GM03348 (cell line): ENCODE data around the gene SOX5.

Source experiments
- DNase-seq: peaks from one replicate; pipeline ENCODE4 v3.0.0; 2012; ENCODE audit warnings: low spot score

SOX5 gene

DNA sequence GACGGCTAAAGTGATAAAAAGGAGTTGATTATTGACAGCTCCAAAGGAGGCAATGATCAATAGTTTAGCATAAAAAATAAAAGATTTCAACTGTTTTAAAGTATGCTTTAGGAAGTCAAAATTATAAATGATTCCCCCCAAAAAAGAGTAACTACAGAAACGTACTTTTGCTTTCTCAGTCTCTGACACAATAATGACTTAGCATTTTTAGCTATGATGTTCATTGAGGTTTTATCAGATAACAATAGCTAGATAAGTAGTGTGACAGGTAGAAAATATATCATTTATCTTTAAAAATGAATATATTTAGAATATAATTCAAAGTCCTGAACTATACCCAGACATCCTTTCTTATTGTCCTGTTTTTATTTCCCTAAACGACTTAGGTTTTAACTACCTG, 352.9 kb downstream of the SOX5 start:
- no peak for DNase-seq

DNA sequence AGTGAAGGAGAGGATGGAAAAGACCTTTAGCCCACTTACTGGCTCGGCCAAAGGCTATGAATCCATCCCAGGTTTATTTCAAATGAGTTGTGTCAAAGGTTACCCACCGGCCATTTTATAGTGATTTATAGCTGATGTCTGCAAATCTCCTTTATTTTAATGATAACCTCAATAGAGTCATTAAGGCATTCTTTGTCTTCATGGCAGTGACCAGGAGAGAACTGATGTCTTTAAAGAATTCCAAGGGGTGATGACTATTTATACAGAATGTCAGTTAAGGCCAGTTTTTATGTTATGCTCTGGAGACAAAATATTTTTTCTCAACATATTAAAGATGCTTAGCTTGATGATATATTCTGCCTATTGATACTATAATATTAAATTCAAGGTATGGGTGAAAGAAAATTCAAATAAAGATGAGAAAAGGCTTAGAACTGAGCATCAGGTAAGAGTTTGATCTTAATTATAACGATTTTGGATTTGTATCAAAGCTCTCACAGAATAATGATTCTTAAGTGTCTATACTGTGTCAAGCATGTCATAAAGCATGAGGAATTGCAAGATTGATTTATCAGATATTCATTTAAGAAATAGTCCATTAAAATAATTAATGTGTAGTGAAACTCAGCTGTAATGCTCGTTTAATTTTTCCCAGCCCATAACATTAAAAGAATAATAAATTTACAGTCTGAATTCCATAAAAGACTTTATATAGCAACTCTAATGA, 361.5 kb downstream of the SOX5 start:
- no peak for DNase-seq

DNA sequence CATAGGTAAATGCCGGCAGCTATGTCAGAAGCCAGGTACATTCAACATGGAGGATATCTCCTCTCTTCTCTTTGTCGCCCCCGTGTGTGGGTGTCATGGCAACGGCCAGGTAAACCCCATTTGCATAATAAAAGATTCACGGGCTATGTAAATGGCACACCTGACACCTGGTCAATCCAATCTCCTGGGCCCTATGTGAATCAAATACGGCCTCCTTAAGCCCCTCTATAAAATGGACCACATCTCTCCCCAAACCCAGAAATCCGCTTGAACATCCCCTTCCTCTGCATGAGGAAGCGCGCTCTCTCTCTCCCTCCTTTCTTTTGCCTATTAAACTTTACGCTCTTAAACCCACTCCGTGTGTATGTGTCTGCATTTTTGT, 363.7 kb downstream of the SOX5 start:
- no peak for DNase-seq

DNA sequence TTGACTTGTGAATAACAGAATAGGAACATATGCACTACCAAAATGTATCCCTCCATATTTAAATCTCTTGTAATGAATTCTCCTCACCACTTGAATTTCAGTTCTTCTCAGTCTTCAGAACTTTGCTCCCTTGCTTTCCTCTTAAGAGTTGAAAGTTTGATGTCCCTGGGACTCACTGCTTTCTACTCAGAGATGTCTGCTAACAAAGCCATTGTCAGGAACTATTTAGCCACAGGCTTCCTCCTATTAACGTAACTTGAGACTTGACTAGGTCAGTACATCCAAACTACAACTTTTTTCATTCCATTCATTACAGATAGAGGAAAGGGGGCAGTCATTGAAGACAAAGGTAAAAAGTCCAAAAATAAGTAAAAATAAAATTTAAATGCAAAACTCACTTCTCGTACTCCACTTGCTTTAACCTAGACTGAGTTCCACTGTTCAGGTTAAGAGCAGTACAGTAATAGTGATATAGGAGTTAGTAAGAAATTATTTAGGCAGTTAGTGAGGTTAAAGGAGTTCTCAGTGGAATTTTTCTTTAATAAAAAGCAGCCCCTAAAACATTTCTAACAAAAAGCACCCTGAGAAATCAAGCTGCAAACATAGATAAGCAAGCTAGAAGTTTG, 364.2 kb downstream of the SOX5 start:
- no peak for DNase-seq

DNA sequence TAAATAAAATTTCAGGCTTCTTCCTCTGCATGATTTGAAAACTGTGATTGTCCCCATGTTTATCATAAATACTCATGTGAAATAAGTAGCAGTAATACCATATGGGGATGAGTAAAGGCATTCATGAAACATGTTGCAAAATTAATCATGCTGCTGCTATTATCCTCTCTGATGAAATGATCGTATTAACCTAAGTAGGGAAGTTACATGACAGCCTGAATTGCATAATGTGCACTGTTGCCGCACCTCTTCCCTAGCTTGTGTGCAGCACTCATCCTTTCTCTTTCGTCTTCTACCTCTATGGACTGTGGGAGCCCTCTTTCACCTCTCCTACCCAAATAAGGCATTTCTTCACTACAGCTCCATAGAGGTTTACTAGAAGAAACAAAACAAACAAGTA, 367.6 kb downstream of the SOX5 start:
- no peak for DNase-seq

DNA sequence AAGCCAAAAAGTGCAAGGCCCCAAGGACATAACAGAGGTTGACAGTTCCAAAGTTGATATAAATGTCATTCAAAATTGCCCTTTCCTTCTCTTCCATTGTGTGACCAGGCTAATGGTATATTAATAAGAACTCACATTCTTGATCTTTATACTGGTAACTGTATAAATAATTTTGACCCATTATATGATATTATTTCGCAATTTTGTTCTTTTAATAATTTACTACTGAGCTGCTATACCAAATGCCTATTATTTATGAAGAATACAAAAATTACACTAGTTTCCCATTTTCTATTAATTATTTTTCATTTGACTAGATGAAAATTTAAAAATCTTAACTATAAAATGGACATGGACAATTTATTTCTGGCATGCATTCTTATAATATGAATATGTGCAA, 370.2 kb downstream of the SOX5 start:
- no peak for DNase-seq

DNA sequence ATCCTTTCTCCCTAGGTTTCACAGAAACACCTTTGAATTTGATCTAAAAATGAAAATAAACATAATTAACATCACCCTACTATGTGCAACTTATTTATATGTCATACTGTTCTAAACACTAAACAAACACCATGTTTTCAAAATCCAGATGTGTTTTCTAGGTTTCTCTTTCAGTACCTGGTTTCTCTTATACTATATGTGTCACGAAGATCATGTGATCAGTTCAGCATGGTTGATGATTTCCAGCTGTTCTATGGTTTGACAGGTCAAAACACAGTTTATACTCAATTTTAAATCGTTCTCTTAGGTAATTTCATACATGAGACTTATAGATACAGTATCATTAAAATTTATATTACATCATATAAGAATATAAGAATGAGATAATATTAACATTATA, 373.1 kb downstream of the SOX5 start:
- DNase-seq = no peak

DNA sequence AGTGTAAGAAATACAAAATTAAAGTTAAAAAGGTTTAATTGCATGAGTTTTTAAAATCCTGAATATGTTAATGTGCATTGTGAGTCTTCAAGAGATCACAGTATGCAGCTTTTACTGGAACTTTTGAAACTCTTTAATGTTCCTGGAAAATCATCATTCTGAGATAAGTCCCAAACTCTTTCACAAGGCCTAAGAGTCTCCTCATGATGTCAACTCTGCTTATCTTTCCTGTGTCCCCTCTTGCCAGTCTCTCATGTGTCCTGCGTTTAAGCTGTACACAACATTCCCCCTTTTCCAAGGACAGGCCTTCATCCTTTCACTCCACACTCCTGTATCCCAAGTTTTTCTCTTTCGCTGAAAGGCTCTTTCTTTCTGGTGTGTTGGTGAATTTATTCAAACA, 380.1 kb downstream of the SOX5 start:
- no peak for DNase-seq

DNA sequence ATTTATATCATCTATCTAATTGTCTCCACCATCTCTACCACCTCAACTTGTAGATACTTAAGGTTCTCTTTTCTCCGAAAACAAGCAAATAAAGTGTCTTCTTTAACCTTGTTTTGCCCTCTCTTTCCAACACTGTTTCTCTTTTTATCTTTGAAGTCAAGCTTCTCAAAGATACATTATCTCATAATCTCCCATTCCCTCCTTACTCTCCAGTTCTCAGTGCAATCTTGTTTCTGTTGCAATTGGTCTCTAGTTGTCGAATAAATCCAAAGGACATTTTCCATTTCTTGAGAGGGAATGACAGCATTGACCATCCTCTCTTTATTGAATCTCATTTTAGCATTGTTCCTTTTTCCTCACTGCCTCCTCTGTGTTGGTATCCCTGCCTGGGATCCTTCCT, 383.3 kb downstream of the SOX5 start:
- no peak for DNase-seq

DNA sequence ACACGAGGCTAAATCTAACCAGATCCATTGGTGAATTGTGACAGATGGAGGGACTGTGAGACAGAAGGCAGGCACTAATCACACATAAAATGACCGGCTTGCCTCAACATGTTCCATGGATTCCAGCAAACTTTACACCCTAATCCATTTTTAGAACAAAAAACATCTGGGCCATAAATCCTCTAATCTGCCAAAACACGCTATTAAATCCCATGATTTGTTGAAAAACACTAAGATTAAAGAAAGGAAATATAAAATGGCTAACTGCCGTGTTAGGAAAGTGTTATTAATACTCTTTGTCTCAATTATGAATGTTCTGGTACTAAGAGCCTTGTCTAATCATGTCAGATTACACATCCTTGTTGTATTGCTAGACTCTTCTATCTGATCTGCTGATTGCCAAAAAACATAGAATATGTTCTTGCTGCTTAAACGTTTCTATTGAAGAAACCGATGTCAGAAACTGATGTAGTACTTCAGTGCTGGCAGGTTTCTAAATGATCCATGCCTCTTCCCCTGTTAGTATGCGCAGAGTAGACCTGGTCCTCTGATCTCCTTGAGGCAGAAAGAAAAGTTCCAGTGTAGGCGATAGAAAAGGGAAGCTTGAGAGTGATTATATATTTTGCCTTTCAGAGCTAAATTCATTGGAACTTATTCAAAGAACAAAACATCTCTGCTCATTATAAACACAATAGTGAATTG, 384.9 kb downstream of the SOX5 start:
- no peak for DNase-seq

DNA sequence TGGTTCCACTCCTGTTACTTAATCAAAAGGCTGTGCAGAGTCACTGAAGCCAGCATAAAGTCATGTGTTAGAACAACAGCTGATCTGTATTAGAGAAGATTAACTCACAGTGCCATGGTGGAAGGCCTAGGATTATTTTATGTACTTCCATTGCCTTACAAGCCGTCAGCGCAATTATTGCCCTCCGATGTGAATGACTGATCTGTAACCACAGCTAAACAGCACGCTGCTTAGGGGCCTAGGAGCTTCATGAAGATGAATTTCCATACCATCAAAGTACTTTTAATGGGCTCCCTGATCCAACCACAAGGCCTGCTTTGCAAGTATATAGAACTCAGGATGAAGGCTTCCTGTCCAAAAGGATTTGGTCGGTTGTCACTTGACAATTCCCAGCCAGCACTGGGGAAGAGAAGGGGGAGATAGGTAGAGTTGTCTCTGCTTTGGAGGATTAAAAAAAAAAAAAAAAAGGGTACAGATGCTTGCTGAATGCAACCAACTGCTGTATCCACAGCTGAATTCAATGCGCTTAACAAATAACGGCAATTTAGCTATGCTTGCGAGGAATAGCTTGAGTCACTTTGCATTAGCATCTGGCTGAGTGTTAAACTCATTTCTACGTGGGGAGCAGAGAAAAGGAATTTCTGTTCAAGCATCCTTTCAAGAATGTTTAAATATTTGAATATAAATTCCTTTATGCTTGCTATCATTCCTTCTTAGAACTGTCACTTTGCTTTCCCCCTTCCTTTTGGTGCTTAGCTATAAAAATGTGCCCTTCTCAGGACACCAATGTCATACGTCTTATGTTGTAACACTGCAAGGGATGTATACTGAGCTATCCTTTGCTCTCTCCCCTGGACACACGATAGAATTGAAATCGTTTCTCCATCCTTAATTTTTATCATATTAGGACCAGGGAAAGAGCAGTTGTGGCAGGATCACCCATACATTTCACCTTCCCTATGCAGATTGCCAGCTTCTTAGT, 387.8 kb downstream of the SOX5 start:
- DNase-seq = no peak

DNA sequence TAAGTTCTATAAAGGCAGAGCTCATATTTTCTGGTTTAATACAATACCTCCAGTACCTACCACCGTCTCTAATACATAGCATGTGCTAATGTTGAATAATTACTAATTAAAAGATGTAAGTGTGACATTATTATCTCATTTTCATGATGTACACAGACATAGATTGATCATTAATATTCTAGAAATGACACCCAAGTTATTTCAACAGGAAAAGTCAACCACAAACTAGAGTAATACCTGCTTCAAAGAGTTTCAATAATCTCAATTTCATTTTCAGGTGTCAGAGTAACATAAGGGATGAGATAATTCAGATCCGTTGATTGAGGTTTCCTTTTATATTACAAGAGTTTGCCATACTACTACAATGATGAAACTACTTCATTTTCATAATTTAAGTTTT, 388.9 kb downstream of the SOX5 start:
- DNase-seq = no peak

DNA sequence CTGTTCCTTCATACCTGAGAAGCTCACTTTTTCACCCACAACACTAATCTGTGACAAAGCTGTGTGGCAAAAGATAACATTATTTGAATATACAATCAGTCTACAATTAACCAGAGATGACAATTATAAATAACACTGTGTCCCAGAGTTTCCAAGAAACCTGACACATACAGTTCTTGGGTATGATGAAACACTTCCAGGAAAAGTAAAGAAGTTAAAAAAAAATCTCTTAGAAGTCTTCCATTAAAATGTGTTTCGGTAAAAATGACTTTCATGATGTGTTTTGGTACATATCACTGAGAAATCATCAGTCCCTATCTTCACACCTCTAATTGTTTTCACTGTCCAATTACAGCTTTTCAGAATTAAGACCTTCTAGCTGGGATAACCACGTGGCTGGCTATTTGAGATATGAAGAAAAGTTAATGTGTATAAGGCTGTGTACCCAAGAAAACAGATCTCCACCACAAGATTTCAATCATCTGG, 390.2 kb downstream of the SOX5 start:
- DNase-seq = no peak

DNA sequence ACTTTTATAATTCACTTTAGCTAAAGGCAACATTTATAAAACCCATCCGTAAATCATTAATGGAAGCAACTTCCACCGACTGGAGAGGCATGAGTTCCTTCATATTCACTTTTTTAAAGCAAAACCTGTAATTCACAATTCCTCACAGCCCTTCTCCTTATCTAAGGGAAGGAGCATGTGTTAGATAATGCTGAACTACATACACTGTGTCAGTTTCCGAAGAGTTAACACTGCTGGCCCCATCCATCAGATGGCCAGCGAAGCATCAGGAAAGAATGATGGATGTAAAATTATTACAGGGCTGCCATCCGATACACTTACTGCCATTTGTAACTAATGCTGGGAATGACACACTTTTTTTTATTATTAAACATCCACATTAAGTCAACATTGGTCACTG, 392.8 kb downstream of the SOX5 start:
- no peak for DNase-seq

DNA sequence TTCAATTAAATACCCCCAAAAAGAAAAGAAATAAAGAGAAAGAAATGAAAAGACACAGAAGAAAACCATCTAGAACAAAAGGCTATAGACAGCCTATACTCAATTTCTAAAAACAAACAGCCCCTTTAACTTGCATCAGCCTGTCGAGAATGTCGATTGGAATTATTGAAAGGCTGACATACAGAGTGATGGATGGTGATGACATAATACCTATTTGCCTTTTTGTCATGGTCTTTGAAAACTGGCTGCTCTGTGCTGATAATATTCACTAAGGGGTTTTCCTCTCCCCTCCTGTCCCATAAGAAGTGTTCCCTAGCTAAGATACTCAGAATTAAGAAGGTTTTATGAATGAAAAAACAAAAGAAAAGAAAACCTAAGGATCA, 393.7 kb downstream of the SOX5 start:
- no peak for DNase-seq

DNA sequence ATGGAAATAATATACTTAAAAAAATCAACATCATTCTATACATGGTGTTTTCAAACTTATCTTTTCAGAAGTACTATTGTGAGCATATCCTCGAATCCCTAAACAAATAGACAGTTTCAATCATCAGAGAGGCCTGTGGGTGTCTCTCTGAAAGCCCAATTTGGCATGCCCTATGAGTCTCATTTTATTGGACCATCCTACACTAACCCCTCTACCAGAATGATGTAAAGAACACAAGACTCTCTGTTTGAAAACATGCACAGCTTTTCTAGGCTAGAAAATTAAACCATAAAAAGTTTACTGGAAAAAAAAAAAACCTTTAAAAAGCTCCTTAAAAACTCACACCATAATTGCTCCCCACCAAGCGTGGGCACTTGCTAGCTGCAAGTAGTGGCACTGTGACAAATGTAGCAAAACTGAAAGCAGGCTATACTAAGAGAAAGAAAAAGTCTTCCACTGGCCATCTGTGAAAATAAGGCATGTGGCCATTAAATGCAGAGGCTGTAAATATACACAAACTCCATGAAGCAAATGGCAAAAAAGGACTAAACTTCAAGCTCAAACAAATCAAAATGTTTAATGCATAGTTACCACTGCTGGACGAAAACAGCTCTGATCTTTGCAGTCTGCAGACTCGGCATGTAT, 394.2 kb downstream of the SOX5 start:
- no peak for DNase-seq

DNA sequence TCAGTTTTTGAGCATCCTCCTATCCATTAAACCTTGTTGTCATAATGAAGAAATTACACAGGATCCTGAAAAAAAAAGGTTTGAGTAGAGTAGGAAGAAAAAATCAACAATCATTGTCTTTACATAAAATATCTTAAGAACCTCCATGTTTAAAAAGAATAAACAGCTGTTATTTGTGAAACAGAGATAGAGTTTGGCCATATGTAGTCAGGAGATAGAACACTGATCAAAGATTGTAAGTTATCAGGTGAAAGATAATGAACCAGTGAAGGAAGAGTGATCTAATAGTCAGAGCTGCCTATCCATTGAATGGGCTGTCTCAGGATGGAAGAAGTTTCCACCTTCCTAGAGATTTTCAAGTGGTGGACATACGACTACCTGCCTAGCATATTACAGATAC, 397.1 kb downstream of the SOX5 start:
- DNase-seq = no peak

DNA sequence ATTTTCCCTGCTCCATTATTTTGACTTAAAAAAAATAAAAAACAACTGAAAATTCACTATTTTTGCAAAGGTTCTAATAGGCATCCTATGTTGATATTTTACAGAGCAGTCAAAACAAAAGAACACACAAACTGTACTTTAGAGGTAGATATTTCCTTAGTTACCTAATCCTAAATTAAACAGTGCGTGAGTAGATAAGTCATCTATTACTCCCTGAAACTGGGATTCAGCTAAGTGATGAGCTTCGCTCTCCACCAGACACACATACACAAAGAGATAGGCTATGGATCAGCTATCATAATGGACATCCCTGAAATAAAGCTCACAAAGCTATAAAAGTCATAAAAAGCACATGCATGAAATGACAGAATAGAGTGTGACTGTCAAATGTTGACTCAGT, 398.7 kb downstream of the SOX5 start:
- DNase-seq = no peak

DNA sequence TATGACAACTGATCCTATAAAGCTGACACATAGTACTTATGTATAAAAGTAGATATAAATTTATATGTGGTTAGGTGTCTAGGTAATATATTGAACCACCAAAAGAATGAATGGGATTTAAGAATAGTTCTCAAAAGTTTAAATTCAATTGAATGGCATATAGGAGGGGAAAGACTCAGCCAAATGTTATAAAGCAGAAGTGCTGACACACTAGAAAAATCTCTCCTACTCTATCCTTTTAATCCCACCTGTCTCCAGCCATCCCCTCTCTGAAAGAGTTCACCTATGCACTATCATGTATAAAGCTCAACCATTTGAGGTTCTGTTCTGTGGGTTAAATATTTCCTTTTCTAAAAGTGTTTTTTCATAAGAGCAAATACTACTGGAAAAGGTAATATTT, 400.7 kb downstream of the SOX5 start:
- DNase-seq = no peak

DNA sequence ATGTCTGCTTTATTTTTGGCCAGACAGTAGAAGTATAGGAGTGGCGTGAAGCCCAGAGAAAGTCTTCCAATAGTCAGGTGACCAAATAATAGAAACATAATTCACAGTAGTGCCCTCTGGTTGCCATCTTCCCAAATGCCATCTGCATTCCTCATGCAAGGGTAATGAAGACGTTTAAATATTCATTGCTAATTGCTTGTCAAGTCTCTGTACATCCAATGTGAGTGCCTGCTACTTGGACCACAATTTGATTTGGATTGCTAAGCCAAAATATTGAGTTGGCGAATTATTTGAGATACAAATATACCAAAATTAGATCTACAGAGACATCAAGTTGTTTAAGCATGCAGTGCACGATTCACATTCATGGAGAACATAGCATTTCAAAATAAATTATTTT, 402.7 kb downstream of the SOX5 start:
- DNase-seq = no peak

DNA sequence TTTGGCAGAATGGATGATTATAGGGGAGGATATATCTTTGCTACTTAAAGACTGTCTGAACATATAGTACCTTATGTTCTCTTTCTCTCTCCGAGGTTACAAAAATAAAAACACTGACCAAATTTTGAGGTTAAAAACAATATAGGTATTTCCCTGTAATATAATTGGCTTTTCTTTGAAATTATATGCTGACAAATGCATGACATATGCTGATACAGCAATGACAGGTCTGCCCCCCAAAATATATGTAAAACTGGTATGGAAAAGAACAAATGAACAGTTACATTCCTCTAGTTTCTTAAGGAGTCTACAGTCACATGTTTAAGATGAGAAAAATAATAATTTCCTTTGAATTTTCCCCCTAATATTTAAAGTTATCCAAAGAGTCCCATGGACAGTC, 405.7 kb downstream of the SOX5 start:
- DNase-seq = no peak

DNA sequence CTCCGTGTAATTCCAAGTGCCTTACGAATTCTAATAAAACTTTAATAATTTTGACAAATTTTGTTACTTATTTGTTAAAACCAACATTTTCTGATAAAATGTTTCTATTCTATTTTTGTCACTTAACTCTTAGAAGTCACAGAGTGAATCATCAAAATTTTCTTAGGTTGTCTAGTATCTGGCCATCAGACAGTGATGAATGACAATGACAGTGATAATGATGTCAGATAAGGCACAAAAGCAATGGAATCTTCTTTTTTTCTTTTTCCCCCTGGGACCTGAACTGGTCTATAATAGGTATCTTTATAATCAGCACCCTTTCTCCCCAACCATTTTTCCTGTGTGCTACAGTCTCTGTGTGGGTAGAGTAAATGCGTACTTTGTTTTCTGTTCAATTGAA, 407.3 kb downstream of the SOX5 start:
- no peak for DNase-seq
